T-helper 2 cell treated with Interferon-gamma antibody and Interleukin-4, amounts not matched to agents 5 μg/mL and 100 μg/mL, for 36 hours (primary cell): ENCODE results near the gene ARL15.

Experiments
- DNase-seq: peaks from one replicate; pipeline ENCODE4 v3.0.0; 2021; ENCODE audit warnings: low spot score
- H3K27ac Mint-ChIP-seq: one replicate; pipeline ENCODE4 v1.8.0; 2021; ENCODE audit warnings: mild to moderate bottlenecking, mixed read lengths
- H3K27me3 Mint-ChIP-seq: one replicate; pipeline ENCODE4 v1.8.0; 2021; ENCODE audit warnings: low read depth, mixed read lengths
- H3K36me3 Mint-ChIP-seq: one replicate; pipeline ENCODE4 v1.8.0; 2021; ENCODE audit warnings: low read depth, mixed read lengths
- H3K4me1 Mint-ChIP-seq: one replicate; pipeline ENCODE4 v1.8.0; 2021; ENCODE audit warnings: low read depth, mixed read lengths
- H3K4me3 Mint-ChIP-seq: one replicate; pipeline ENCODE4 v1.8.0; 2022; ENCODE audit warnings: mild to moderate bottlenecking, moderate library complexity, mixed read lengths
- H3K9me3 Mint-ChIP-seq: one replicate; pipeline ENCODE4 v1.8.0; 2021; ENCODE audit warnings: mixed read lengths

Gene ARL15

GRCh38 chr5:54094706-54095105 is 215.7 kb downstream of the ARL15 start:
- DNase-seq, result no peak
- no peak overlapping the region for H3K27ac Mint-ChIP-seq
- H3K36me3 Mint-ChIP-seq, result no peaks in the 10 kb centered on the region
- no peak overlapping the region for H3K4me3 Mint-ChIP-seq
- H3K9me3 Mint-ChIP-seq, result no peaks in the 10 kb centered on the region
- no peaks in the 10 kb centered on the region for H3K27me3 Mint-ChIP-seq
- no peaks in the 10 kb centered on the region for H3K4me1 Mint-ChIP-seq

- Mint-ChIP-seq H3K9me3 (no peaks in the 10 kb centered on the region), H3K36me3 (no peaks in the 10 kb centered on the region), H3K27me3 (no peaks in the 10 kb centered on the region), H3K4me1 (no peaks in the 10 kb centered on the region), H3K27ac (no peak overlapping the region), H3K4me3 (no peak overlapping the region)
- DNase-seq, result no peak
Measured at GRCh38 chr5:54093861-54094260, 216.5 kb downstream of the ARL15 start.

DNA sequence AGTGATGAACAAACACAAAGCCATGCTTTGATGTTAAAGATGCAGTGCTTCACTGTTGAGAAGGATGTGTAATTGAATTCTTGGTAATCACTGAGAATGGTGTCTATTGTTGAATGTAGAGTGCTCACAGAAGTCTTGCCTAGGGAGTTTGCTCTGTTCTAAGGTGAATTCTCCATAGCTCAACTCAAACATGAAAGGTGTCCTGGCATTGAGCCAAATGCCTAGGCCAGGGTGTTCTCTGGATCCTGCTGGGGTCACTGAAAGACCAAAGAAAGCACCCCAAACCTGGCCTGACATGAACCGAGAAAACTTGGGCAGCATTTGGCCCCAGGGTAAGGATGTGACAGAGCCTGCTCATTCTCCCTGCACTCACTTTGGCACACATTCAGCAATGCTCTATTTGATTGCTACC is 217.3 kb downstream of the ARL15 start:
- no peaks in the 10 kb centered on the region for H3K27me3 Mint-ChIP-seq
- H3K9me3 Mint-ChIP-seq, result no peaks in the 10 kb centered on the region
- H3K27ac Mint-ChIP-seq, result no peak overlapping the region
- H3K36me3 Mint-ChIP-seq, result no peaks in the 10 kb centered on the region
- H3K4me1 Mint-ChIP-seq, result no peaks in the 10 kb centered on the region
- DNase-seq, result no peak
- no peak overlapping the region for H3K4me3 Mint-ChIP-seq

GRCh38 chr5:54091307-54092130 is 218.9 kb downstream of the ARL15 start:
- H3K4me1 Mint-ChIP-seq, result no peaks in the 10 kb centered on the region
- DNase-seq, result no peak
- no peak overlapping the region for H3K4me3 Mint-ChIP-seq
- H3K27ac Mint-ChIP-seq, result no peak overlapping the region
- no peaks in the 10 kb centered on the region for H3K9me3 Mint-ChIP-seq
- H3K27me3 Mint-ChIP-seq, result no peaks in the 10 kb centered on the region
- H3K36me3 Mint-ChIP-seq, result no peaks in the 10 kb centered on the region

DNA sequence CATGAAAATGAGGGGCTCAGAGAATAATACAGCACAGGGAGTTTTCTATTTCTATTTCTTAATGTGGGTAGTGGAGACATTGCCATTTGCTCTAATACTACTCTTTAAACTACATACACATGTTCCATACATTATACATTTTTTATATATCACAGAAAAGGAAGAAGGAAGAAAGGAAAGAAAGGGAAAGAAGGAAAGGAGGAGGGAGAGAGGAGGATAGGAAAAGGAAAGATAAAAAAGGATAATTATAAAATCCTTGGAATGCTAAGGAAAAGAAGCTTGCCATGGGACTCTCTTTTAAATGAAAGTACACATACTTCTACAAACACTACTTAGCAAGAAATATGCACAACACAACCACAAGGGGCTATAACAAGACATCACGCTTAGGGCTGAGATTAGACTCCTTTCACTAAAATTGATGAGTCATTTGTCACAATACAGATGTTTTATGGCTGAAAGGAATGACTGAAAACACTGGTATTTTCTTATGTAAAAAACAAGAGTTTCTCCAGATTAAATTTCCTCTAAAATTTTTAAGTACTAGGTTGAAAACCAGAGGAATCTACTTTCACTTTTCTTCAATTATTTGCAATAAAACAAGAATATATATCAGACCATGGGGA is 219.8 kb downstream of the ARL15 start:
- Mint-ChIP-seq H3K27ac (no peak overlapping the region), H3K27me3 (no peaks in the 10 kb centered on the region), H3K36me3 (no peaks in the 10 kb centered on the region), H3K4me3 (no peak overlapping the region), H3K9me3 (no peaks in the 10 kb centered on the region), H3K4me1 (no peaks in the 10 kb centered on the region)
- DNase-seq, result no peak

DNA sequence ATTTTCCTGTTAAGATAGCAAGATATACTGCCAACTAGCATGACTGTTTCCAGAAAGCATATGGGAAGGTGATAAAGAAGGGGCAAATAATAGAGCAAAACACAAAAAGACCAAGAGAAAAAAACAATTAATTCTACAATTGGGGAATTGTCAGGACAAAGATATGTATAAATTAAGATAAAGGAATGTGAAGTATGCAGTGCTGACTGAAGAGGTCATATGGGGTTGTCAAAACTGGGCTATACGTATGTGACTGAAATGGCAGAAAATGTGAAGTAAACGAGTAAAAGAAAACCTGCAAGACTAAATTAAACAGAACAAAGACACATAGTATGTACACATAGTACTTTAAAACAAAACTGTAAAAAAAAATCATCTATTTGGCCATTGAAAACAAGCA is 222.3 kb downstream of the ARL15 start:
- Mint-ChIP-seq H3K9me3 (no peaks in the 10 kb centered on the region), H3K4me3 (no peak overlapping the region), H3K4me1 (no peaks in the 10 kb centered on the region), H3K36me3 (no peaks in the 10 kb centered on the region), H3K27me3 (no peaks in the 10 kb centered on the region), H3K27ac (no peak overlapping the region)
- DNase-seq, result no peak

GRCh38 chr5:54087436-54087835 is 222.9 kb downstream of the ARL15 start:
- Mint-ChIP-seq H3K27ac (no peak overlapping the region), H3K4me3 (no peak overlapping the region), H3K9me3 (no peaks in the 10 kb centered on the region), H3K27me3 (no peaks in the 10 kb centered on the region), H3K4me1 (no peaks in the 10 kb centered on the region), H3K36me3 (no peaks in the 10 kb centered on the region)
- DNase-seq, result no peak

DNA sequence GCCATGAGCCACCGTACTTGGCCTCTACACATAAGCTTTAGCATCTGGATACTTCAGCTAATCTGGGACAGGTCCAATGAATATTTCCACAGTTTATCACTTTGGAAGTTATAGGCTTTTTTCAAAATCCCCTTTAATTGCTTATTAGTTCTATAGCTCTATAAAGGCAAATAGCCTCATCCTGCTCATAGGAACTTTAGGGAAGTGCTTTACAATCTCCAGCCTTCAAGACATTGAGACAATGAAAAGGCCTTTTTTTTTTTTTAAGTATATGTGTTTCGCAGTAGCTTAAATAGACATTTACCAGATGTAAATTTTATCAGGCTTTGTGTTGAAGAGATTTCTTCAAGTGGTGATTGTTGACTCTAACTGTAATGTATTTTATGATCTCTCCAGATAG is 224.2 kb downstream of the ARL15 start:
- no peak overlapping the region for H3K4me3 Mint-ChIP-seq
- H3K27me3 Mint-ChIP-seq, result no peaks in the 10 kb centered on the region
- no peak overlapping the region for H3K27ac Mint-ChIP-seq
- DNase-seq, result no peak
- no peaks in the 10 kb centered on the region for H3K36me3 Mint-ChIP-seq
- H3K4me1 Mint-ChIP-seq, result no peaks in the 10 kb centered on the region
- no peaks in the 10 kb centered on the region for H3K9me3 Mint-ChIP-seq

- H3K27ac Mint-ChIP-seq, result no peak overlapping the region
- H3K4me1 Mint-ChIP-seq, result no peaks in the 10 kb centered on the region
- no peaks in the 10 kb centered on the region for H3K9me3 Mint-ChIP-seq
- H3K36me3 Mint-ChIP-seq, result no peaks in the 10 kb centered on the region
- no peak for DNase-seq
- H3K27me3 Mint-ChIP-seq, result no peaks in the 10 kb centered on the region
- H3K4me3 Mint-ChIP-seq, result no peak overlapping the region
Measured at GRCh38 chr5:54084696-54085095, 225.7 kb downstream of the ARL15 start.

GRCh38 chr5:54083851-54084250 is 226.5 kb downstream of the ARL15 start:
- Mint-ChIP-seq H3K9me3 (no peaks in the 10 kb centered on the region), H3K4me3 (no peak overlapping the region), H3K27me3 (no peaks in the 10 kb centered on the region), H3K36me3 (no peaks in the 10 kb centered on the region), H3K4me1 (no peaks in the 10 kb centered on the region), H3K27ac (no peak overlapping the region)
- no peak for DNase-seq

- Mint-ChIP-seq H3K4me3 (no peak overlapping the region), H3K4me1 (no peaks in the 10 kb centered on the region), H3K9me3 (no peaks in the 10 kb centered on the region), H3K27me3 (no peaks in the 10 kb centered on the region), H3K27ac (no peak overlapping the region), H3K36me3 (no peaks in the 10 kb centered on the region)
- no peak for DNase-seq
Measured at GRCh38 chr5:54083245-54083644, 227.1 kb downstream of the ARL15 start.

- H3K4me1 Mint-ChIP-seq, result no peaks in the 10 kb centered on the region
- no peak overlapping the region for H3K27ac Mint-ChIP-seq
- H3K4me3 Mint-ChIP-seq, result no peak overlapping the region
- no peaks in the 10 kb centered on the region for H3K36me3 Mint-ChIP-seq
- no peak for DNase-seq
- no peaks in the 10 kb centered on the region for H3K9me3 Mint-ChIP-seq
- H3K27me3 Mint-ChIP-seq, result no peaks in the 10 kb centered on the region
Measured at GRCh38 chr5:54081415-54081814, 229.0 kb downstream of the ARL15 start.

DNA sequence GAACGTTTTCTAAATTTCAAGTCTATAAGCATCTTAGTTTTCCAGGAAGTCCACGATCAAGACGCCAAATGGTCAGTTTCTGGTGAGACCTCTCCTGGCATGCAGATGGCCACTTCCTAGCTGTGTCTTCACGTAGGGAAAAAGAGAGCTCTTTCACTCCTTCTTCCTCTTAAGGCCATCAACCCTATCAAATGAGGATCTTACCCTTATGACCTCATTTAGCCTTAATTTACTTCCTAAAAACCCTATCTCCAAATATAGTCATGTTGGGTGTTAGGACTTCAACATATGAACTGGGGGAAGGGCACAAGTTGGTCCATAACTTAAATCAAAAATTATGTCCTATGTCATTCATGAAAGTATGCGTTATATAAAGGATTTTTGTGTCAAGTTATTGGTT is 229.5 kb downstream of the ARL15 start:
- Mint-ChIP-seq H3K4me3 (no peak overlapping the region), H3K36me3 (no peaks in the 10 kb centered on the region), H3K27ac (no peak overlapping the region), H3K4me1 (no peaks in the 10 kb centered on the region), H3K9me3 (no peaks in the 10 kb centered on the region), H3K27me3 (no peaks in the 10 kb centered on the region)
- no peak for DNase-seq

- DNase-seq, result no peak
- no peaks in the 10 kb centered on the region for H3K4me1 Mint-ChIP-seq
- no peak overlapping the region for H3K4me3 Mint-ChIP-seq
- H3K9me3 Mint-ChIP-seq, result no peaks in the 10 kb centered on the region
- no peak overlapping the region for H3K27ac Mint-ChIP-seq
- H3K36me3 Mint-ChIP-seq, result no peaks in the 10 kb centered on the region
- no peaks in the 10 kb centered on the region for H3K27me3 Mint-ChIP-seq
Measured at GRCh38 chr5:54073735-54074134, 236.6 kb downstream of the ARL15 start.

DNA sequence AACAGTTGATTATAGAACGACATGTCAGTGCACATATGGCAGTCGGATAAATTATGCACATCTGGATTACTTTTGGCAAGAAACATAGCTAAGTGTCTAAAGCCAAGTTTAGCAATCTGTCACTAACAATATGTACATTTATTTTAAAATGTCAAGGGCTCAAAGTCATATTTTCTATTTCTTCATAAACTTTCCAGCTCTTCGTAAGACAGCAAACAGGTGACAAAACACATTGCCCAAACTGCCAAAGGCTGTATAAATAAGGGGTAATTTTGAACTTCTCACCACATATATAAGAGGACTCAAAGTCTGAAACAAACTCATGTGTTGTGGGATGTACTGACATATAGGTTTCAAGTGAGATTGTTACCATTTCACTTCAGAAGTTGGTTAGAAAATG is 237.2 kb downstream of the ARL15 start:
- no peaks in the 10 kb centered on the region for H3K9me3 Mint-ChIP-seq

More for the DNA sequence above, 237.2 kb downstream of the ARL15 start:
- Mint-ChIP-seq H3K27me3 (no peaks in the 10 kb centered on the region), H3K27ac (no peak overlapping the region), H3K4me1 (no peaks in the 10 kb centered on the region), H3K36me3 (no peaks in the 10 kb centered on the region), H3K4me3 (no peak overlapping the region)
- no peak for DNase-seq
